Measurements from ENCODE around the gene GAGE12G.
"Not testable (repeated sequence)": the region's sequence is repeated elsewhere in the genome, so short reads cannot be mapped to it uniquely, and the experiment has no call there.

Gene GAGE12G

GRCh38 chrX:49570100-49570499 lies at the start of gene GAGE12G:
TSS of gene GAGE12G (plus strand) at chrX:49570400. CDS start at chrX:49571555, 1,155 bp downstream.
- H2AFZ ChIP-seq (ENCODE audit: low read depth); H3K36me3 ChIP-seq (ENCODE audit: insufficient read depth); H3K4me2 ChIP-seq; H4K20me1 ChIP-seq (ENCODE audit: insufficient read depth); H3K27ac ChIP-seq; H3K4me3 ChIP-seq (IDR thresholded peaks at IDR 0.05; ENCODE audit: insufficient read depth, low read depth, low read length); H3K27me3 ChIP-seq (ENCODE audit: insufficient read depth, low read depth); H3K9ac ChIP-seq; H3K4me1 ChIP-seq (ENCODE audit: low read depth, poor library complexity, severe bottlenecking); H3K79me2 ChIP-seq (ENCODE audit: insufficient read depth, low read depth): not testable (repeated sequence)

- H3K27me3 ChIP-seq (ENCODE audit: insufficient read depth, low read depth); H3K4me2 ChIP-seq; H3K36me3 ChIP-seq (ENCODE audit: insufficient read depth); H3K4me1 ChIP-seq (ENCODE audit: low read depth, poor library complexity, severe bottlenecking); H3K4me3 ChIP-seq (IDR thresholded peaks at IDR 0.05; ENCODE audit: insufficient read depth, low read depth, low read length); H3K9ac ChIP-seq; H4K20me1 ChIP-seq (ENCODE audit: insufficient read depth); H2AFZ ChIP-seq (ENCODE audit: low read depth); H3K79me2 ChIP-seq (ENCODE audit: insufficient read depth, low read depth); H3K27ac ChIP-seq: not testable (repeated sequence)
Observed at GRCh38 chrX:49531877-49532276, 38.3 kb upstream of the GAGE12G start, which contains the start of gene GAGE12C. TSS of gene GAGE12C (plus strand) at chrX:49532177. CDS start at chrX:49533332, 1,155 bp downstream.

- H3K27ac ChIP-seq; H4K20me1 ChIP-seq (ENCODE audit: insufficient read depth); H3K79me2 ChIP-seq (ENCODE audit: insufficient read depth, low read depth); H3K4me1 ChIP-seq (ENCODE audit: low read depth, poor library complexity, severe bottlenecking); H2AFZ ChIP-seq (ENCODE audit: low read depth); H3K36me3 ChIP-seq (ENCODE audit: insufficient read depth); H3K9ac ChIP-seq; H3K4me2 ChIP-seq; H3K27me3 ChIP-seq (ENCODE audit: insufficient read depth, low read depth); H3K4me3 ChIP-seq (IDR thresholded peaks at IDR 0.05; ENCODE audit: insufficient read depth, low read depth, low read length): not testable (repeated sequence)
Observed at GRCh38 chrX:49541433-49541832, 28.8 kb upstream of the GAGE12G start, which contains the start of gene GAGE12D. TSS of gene GAGE12D (plus strand) at chrX:49541733. CDS start at chrX:49542888, 1,155 bp downstream.

- H3K27ac ChIP-seq; H4K20me1 ChIP-seq (ENCODE audit: insufficient read depth); H3K36me3 ChIP-seq (ENCODE audit: insufficient read depth); H3K27me3 ChIP-seq (ENCODE audit: insufficient read depth, low read depth); H3K4me2 ChIP-seq; H2AFZ ChIP-seq (ENCODE audit: low read depth); H3K9ac ChIP-seq; H3K4me3 ChIP-seq (IDR thresholded peaks at IDR 0.05; ENCODE audit: insufficient read depth, low read depth, low read length); H3K79me2 ChIP-seq (ENCODE audit: insufficient read depth, low read depth); H3K4me1 ChIP-seq (ENCODE audit: low read depth, poor library complexity, severe bottlenecking): not testable (repeated sequence)
Observed at GRCh38 chrX:49550989-49551388, 19.2 kb upstream of the GAGE12G start, which contains the start of gene GAGE12E. TSS of gene GAGE12E (plus strand) at chrX:49551289. CDS start at chrX:49552444, 1,155 bp downstream.

- not testable (repeated sequence) for H2AFZ ChIP-seq (ENCODE audit: low read depth); H3K36me3 ChIP-seq (ENCODE audit: insufficient read depth); H3K4me1 ChIP-seq (ENCODE audit: low read depth, poor library complexity, severe bottlenecking); H3K27me3 ChIP-seq (ENCODE audit: insufficient read depth, low read depth); H3K27ac ChIP-seq; H3K4me3 ChIP-seq (IDR thresholded peaks at IDR 0.05; ENCODE audit: insufficient read depth, low read depth, low read length); H4K20me1 ChIP-seq (ENCODE audit: insufficient read depth); H3K9ac ChIP-seq; H3K4me2 ChIP-seq; H3K79me2 ChIP-seq (ENCODE audit: insufficient read depth, low read depth)
Observed at GRCh38 chrX:49560542-49560941, 9.7 kb upstream of the GAGE12G start, which contains the start of gene GAGE12F. TSS of gene GAGE12F (plus strand) at chrX:49560842. CDS start at chrX:49561997, 1,155 bp downstream.

- not testable (repeated sequence) for H3K4me3 ChIP-seq (IDR thresholded peaks at IDR 0.05; ENCODE audit: insufficient read depth, low read depth, low read length); H3K27me3 ChIP-seq (ENCODE audit: insufficient read depth, low read depth); H3K4me1 ChIP-seq (ENCODE audit: low read depth, poor library complexity, severe bottlenecking); H3K79me2 ChIP-seq (ENCODE audit: insufficient read depth, low read depth); H2AFZ ChIP-seq (ENCODE audit: low read depth); H3K36me3 ChIP-seq (ENCODE audit: insufficient read depth); H3K4me2 ChIP-seq; H4K20me1 ChIP-seq (ENCODE audit: insufficient read depth); H3K27ac ChIP-seq; H3K9ac ChIP-seq
Observed at GRCh38 chrX:49568728-49569127, 1.5 kb upstream of the GAGE12G start.

GRCh38 chrX:49569152-49569551 lies 1.0 kb upstream of the GAGE12G start:
- H2AFZ ChIP-seq (ENCODE audit: low read depth); H3K79me2 ChIP-seq (ENCODE audit: insufficient read depth, low read depth); H3K4me2 ChIP-seq; H3K4me3 ChIP-seq (IDR thresholded peaks at IDR 0.05; ENCODE audit: insufficient read depth, low read depth, low read length); H3K9ac ChIP-seq; H4K20me1 ChIP-seq (ENCODE audit: insufficient read depth); H3K36me3 ChIP-seq (ENCODE audit: insufficient read depth); H3K27ac ChIP-seq; H3K27me3 ChIP-seq (ENCODE audit: insufficient read depth, low read depth); H3K4me1 ChIP-seq (ENCODE audit: low read depth, poor library complexity, severe bottlenecking): not testable (repeated sequence)

GRCh38 chrX:49579649-49580048 lies 9.4 kb downstream of the GAGE12G start, which contains the start of gene GAGE12H:
TSS of gene GAGE12H (plus strand) at chrX:49579949. CDS start at chrX:49581104, 1,155 bp downstream.
- H3K27me3 ChIP-seq (ENCODE audit: insufficient read depth, low read depth); H3K36me3 ChIP-seq (ENCODE audit: insufficient read depth); H3K9ac ChIP-seq: not testable (repeated sequence)

GRCh38 chrX:49589196-49589595 lies 19.0 kb downstream of the GAGE12G start, which contains the start of gene GAGE2A:
TSS of gene GAGE2A (plus strand) at chrX:49589496. CDS start at chrX:49590651, 1,155 bp downstream.
- H4K20me1 ChIP-seq (ENCODE audit: insufficient read depth); H3K4me1 ChIP-seq (ENCODE audit: low read depth, poor library complexity, severe bottlenecking); H3K9ac ChIP-seq; H3K4me3 ChIP-seq (IDR thresholded peaks at IDR 0.05; ENCODE audit: insufficient read depth, low read depth, low read length); H3K79me2 ChIP-seq (ENCODE audit: insufficient read depth, low read depth); H3K4me2 ChIP-seq; H3K36me3 ChIP-seq (ENCODE audit: insufficient read depth); H3K27me3 ChIP-seq (ENCODE audit: insufficient read depth, low read depth); H3K27ac ChIP-seq; H2AFZ ChIP-seq (ENCODE audit: low read depth): not testable (repeated sequence)

More at GRCh38 chrX:49579649-49580048, 9.4 kb downstream of the GAGE12G start, which contains the start of gene GAGE12H:
- not testable (repeated sequence) for H3K4me2 ChIP-seq; H3K79me2 ChIP-seq (ENCODE audit: insufficient read depth, low read depth); H4K20me1 ChIP-seq (ENCODE audit: insufficient read depth); H3K27ac ChIP-seq; H2AFZ ChIP-seq (ENCODE audit: low read depth); H3K4me1 ChIP-seq (ENCODE audit: low read depth, poor library complexity, severe bottlenecking); H3K4me3 ChIP-seq (IDR thresholded peaks at IDR 0.05; ENCODE audit: insufficient read depth, low read depth, low read length)

- H3K4me3 ChIP-seq (IDR thresholded peaks at IDR 0.05; ENCODE audit: insufficient read depth, low read depth, low read length); H3K27ac ChIP-seq; H4K20me1 ChIP-seq (ENCODE audit: insufficient read depth); H3K9ac ChIP-seq; H3K79me2 ChIP-seq (ENCODE audit: insufficient read depth, low read depth); H2AFZ ChIP-seq (ENCODE audit: low read depth); H3K4me1 ChIP-seq (ENCODE audit: low read depth, poor library complexity, severe bottlenecking); H3K4me2 ChIP-seq; H3K36me3 ChIP-seq (ENCODE audit: insufficient read depth); H3K27me3 ChIP-seq (ENCODE audit: insufficient read depth, low read depth): not testable (repeated sequence)
Observed at GRCh38 chrX:49589769-49590478, 19.7 kb downstream of the GAGE12G start.
